Upper lobe of right lung (tissue), 1 donor: ENCODE results near the gene RHPN2. TPM values are rescaled to one million over a fixed set of nuclear protein-coding genes. Genes with fewer than 3 reads are reported as not detected.
"Not testable (repeated sequence)": the region's sequence is repeated elsewhere in the genome, so short reads cannot be mapped to it uniquely, and the experiment has no call there.

Experiments used
- ATAC-seq: fragments of 200-7000 bp; cut with Tn5 transposase; one replicate; pipeline ENCODE4 v1.9.1; 2020; ENCODE audit warnings: mild to moderate bottlenecking, moderate library complexity
- DNase-seq: peaks from one replicate; pipeline ENCODE4 v3.0.0-alpha.2; 2020
- H3K27ac ChIP-seq: fragments of 200-600 bp; one replicate; pipeline ENCODE4 v1.8.0; 2022
- H3K27me3 ChIP-seq: fragments of 200-600 bp; one replicate; pipeline ENCODE4 v1.8.0; 2022; ENCODE audit warnings: mild to moderate bottlenecking
- H3K36me3 ChIP-seq: fragments of 200-600 bp; one replicate; pipeline ENCODE4 v1.8.0; 2022
- H3K4me1 ChIP-seq: fragments of 200-600 bp; one replicate; pipeline ENCODE4 v1.8.0; 2022
- H3K4me3 ChIP-seq: fragments of 200-600 bp; one replicate; pipeline ENCODE4 v1.8.0; 2022; ENCODE audit warnings: mild to moderate bottlenecking
- H3K9me3 ChIP-seq: fragments of 200-600 bp; one replicate; pipeline ENCODE4 v1.8.0; 2022
- intact Hi-C: fragments of 100-400 bp; cut with DNase I; formaldehyde crosslinking; loops from one replicate; pipeline ENCODE4 v1.11.0; 2022
- total RNA-seq: library from RNA; stranded (reverse); fragmentation: NEBNext Ultra II Directional; extraction: Animal tissue kit (Norgen Biotek cat#: 25700); gene quantifications from one replicate; pipeline ENCODE4 v1.2.1, GENCODE V29; 2021
- TF ChIP-seq, protein P1 (sequence below): fragments of 200-600 bp; IDR thresholded peaks from one replicate; pipeline ENCODE4 v1.8.0; 2022; ENCODE audit warnings: antibody characterized with exemption
- donor health status: DM: no; HTN: yes; CAD: no; lungs with severe emphysema.

Gene RHPN2
- total RNA-seq, 1 donor from 2014 or later: 9.7 TPM

DNA sequence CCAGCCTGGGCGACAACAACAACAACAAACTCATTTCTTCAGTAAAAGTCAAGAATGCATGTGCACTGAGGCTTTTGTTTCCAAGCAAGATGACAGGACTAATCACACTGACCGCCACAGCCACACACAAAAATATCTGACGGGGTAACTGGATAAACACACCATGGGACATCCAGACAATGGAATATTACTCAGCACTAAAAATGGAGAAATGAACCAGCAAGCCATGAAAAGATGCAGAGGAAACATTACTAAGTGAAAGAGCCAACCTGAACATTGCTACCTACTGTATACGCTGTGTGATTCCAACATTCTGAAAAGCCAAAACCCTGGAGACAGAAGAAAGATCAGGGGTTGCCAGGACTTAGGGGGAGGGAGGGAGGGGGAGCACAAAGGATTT, 56.0 kb downstream of the RHPN2 start:
- intact Hi-C loops: no loop called here
- TF ChIP-seq, protein P1, sequence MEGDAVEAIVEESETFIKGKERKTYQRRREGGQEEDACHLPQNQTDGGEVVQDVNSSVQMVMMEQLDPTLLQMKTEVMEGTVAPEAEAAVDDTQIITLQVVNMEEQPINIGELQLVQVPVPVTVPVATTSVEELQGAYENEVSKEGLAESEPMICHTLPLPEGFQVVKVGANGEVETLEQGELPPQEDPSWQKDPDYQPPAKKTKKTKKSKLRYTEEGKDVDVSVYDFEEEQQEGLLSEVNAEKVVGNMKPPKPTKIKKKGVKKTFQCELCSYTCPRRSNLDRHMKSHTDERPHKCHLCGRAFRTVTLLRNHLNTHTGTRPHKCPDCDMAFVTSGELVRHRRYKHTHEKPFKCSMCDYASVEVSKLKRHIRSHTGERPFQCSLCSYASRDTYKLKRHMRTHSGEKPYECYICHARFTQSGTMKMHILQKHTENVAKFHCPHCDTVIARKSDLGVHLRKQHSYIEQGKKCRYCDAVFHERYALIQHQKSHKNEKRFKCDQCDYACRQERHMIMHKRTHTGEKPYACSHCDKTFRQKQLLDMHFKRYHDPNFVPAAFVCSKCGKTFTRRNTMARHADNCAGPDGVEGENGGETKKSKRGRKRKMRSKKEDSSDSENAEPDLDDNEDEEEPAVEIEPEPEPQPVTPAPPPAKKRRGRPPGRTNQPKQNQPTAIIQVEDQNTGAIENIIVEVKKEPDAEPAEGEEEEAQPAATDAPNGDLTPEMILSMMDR: no peak
- Histone ChIP-seq H3K36me3 (no peaks in the 10 kb centered on the region), H3K27me3 (no peaks in the 10 kb centered on the region), H3K9me3 (no peaks in the 10 kb centered on the region), H3K4me1 (no peaks in the 10 kb centered on the region), H3K4me3 (no peak overlapping the region), H3K27ac (no peak overlapping the region)
- no peak for DNase-seq
- no peak for ATAC-seq

DNA sequence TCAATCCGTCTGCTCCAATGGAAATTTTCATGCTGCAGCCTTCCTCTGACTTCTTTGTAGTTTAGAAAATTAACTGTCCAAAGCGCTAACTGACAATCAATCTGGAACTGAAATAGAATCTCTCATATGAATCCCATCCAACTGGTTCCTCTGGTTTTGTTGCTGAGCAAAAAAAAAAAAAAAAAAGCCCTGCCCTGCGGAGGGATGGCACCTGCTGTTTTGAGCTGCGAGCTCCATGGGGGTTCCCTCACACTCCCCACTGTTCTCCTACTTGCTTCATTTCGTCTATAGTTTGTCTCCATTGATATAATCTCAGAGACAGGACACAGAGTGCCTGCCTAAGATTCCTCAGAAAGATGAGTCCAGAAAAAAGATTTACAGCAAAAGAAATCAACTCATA, 59.2 kb downstream of the RHPN2 start:
- intact Hi-C loops: no loop called here
- DNase-seq: no peak
- no peaks in the 10 kb centered on the region for H3K27me3 ChIP-seq
- no peaks in the 10 kb centered on the region for H3K9me3 ChIP-seq
- no peaks in the 10 kb centered on the region for H3K4me1 ChIP-seq
- no peak overlapping the region for H3K4me3 ChIP-seq
- no peak for ATAC-seq
- TF ChIP-seq, protein P1: no peak
- H3K36me3 ChIP-seq: no peaks in the 10 kb centered on the region
- H3K27ac ChIP-seq: no peak overlapping the region

DNA sequence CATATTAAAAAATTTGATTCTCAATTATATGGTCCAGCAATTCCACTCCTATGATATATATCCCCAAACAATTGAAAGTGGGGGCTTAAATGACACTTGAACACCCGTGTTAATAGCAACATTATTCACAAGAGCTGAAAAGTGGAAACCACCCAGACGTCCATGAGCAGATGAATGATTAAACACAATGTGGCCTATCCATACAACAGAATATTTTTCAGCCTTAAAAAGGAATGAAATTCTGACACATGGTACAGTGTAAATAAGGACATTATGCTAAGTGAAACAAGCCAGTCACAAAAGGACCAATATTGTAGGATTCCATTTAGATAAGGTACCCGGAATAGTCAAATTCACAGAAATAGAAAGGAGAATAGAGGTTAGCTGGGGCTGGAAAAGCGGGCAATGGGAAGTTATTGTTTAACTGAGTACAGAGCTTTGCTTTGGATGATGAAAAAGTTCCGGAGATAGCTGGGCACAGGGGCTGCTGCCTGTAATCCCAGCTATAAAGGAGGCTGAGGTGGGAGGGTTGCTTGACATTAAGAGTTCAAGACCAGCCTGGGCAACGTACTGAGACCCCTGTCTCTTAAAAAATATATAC, 61.2 kb downstream of the RHPN2 start:
- H3K4me3 ChIP-seq, H3K4me1 ChIP-seq, H3K36me3 ChIP-seq, H3K27me3 ChIP-seq, H3K27ac ChIP-seq, ATAC-seq, intact Hi-C loops, DNase-seq, H3K9me3 ChIP-seq: not testable (repeated sequence)

DNA sequence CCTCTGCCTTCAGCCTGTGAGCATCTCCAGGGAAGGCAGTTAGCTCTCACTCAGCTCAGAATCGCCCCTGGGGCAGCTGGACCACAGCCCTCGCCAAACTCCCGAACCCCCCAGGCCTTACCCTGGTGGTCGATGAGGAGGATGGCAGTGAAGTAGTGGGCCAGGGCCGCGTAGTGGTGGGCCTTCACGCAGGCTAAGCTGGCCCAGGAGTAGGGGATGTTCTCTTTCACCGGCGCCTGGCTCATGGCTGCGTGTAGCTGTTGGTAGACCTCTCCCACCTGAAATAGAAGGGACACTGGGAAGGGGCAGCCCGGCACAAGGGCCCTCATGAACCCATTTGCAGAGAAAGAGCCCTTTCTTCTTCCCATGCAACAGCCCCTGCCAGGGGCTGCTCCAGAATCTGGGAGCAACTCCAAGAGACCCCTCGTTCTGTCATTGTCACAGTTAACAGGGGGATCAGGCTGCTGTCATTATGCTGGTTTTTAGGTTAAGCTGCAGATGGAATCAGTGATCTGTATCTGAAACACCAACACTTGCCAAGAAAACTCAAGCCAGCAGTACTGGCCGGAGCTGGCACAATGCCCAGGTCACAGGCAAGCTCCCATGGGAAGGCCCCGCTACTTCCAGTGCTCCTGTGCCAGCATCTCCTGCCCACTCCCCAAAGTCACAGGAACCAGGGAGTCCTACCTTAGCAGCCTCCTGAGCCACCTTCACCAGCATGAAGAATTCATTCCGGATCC, 62.4 kb downstream of the RHPN2 start:
- H3K9me3 ChIP-seq, H3K36me3 ChIP-seq, H3K4me3 ChIP-seq, DNase-seq, H3K4me1 ChIP-seq, H3K27ac ChIP-seq, H3K27me3 ChIP-seq, intact Hi-C loops: not testable (repeated sequence)
- ATAC-seq: peak; percentile 39

DNA sequence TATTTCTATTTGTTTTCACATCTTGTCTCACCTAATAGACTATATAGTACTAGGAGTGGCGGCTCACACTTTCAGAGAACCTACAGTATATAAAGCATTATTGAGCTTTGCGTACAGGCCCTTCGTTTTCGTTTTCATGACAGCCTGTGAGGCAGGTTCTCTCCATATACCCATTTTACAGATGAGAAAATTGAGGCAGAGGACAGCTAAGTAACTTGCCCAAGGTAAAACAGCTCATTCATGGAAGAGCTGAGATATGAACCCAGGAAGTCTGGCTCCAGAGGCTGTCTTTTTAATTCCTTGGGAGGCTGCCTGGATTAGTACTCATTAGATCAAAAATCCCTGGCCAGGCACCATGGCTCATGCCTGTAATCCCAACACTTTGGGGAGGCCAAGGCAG, 63.8 kb downstream of the RHPN2 start:
- H3K36me3 ChIP-seq: no peaks in the 10 kb centered on the region
- no peak overlapping the region for H3K27ac ChIP-seq
- TF ChIP-seq, protein P1: no peak
- intact Hi-C loops: no loop called here
- H3K27me3 ChIP-seq: no peaks in the 10 kb centered on the region
- ATAC-seq (no peak), DNase-seq (no peak)
- no peaks in the 10 kb centered on the region for H3K4me1 ChIP-seq
- H3K9me3 ChIP-seq: no peaks in the 10 kb centered on the region
- no peak overlapping the region for H3K4me3 ChIP-seq

DNA sequence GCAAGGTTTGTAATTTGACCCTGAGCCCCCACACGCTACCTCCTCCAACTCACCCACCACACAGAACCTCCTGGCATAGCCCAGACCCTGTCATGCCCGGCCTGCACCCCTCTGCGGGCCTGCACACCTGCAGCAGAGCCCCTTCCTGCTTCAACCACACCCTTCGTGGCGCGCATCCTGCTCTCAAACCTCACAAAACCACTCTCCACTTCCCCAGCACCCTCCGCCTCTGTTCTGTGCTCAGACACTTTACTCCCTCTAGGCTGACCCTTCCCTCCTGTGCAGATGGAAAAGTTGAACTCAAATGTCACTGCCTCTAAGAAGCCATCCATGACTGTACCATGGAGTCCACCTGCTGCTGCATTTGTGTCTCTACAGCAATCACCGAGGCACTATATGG, 64.2 kb downstream of the RHPN2 start:
- intact Hi-C loops: no loop called here
- H3K4me3 ChIP-seq: no peak overlapping the region
- DNase-seq: no peak
- no peaks in the 10 kb centered on the region for H3K4me1 ChIP-seq
- no peak for ATAC-seq
- TF ChIP-seq, protein P1: no peak
- H3K27me3 ChIP-seq: no peaks in the 10 kb centered on the region
- no peaks in the 10 kb centered on the region for H3K36me3 ChIP-seq
- no peaks in the 10 kb centered on the region for H3K9me3 ChIP-seq
- no peak overlapping the region for H3K27ac ChIP-seq
